NCI-H128 (cell line): ENCODE data around the gene TRIP6.

Experiments
- DNase-seq: peaks from one replicate; lab custom pipeline; 2025; ENCODE audit not compliant: unreplicated experiment; lab: John Stamatoyannopoulos, UW

The TRIP6 gene

DNA sequence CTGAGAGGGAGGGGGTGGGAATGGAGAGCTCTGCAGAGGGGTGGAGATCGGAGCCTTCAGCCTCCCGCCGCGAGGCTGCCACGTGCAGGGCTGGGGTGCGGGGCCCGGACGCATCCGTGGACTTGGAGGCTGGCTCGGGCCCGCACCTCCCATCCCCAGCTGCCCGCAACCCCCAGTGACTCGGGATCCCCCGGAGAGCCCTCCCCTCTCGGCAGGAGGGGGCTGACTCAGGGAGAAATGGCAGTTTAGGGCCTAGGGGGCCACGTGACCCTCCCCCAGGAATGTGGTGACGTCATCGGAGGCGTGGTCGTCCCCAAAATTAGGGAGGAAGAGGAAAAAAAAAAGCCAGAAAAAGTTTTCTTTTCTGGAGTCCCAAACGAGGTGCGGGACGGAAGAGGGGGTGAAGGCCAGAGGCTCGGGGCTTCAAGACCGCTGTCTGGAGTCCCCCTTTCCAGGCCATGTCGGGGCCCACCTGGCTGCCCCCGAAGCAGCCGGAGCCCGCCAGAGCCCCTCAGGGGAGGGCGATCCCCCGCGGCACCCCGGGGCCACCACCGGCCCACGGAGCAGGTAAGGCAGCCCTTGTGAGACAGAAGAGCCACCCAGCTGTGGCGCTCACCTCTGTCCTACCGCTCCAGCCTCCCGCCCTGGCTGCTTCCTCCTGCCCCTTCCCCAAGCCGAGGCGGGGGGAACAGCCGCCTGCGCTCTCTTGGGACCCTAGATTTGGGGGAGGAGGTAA, at the start of gene TRIP6:
TSS of gene TRIP6 (plus strand) at position 348 of the 736 bp plus-strand sequence. CDS start at position 459, 111 bp downstream.
- no peak for DNase-seq

DNA sequence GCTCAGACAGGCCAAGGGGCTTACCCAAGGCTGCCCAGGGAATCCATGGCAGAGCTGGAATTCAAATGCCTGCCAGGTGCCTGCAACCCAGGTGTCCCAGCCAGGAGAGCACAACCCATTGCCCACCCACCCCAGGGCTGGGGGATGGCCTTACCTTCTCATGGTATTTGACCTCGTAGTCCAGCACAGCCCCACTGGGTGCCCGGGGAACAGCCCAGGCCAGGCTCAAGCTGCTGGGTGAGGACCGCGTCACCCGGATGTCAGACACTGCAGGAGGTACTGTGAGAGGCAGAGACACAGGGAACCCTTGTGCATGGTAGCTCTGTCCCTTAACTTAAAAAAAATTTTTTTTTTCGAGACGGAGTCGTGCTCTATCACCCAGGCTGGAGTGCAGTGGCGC, 48.8 kb upstream of the TRIP6 start:
- DNase-seq: no peak

GRCh38 chr7:100818825-100819224, 48.4 kb upstream of the TRIP6 start:
- DNase-seq: no peak

GRCh38 chr7:100819586-100819985, 47.6 kb upstream of the TRIP6 start:
- no peak for DNase-seq

GRCh38 chr7:100822236-100823139, 44.7 kb upstream of the TRIP6 start:
- DNase-seq: no peak

- no peak for DNase-seq
Observed at GRCh38 chr7:100823140-100823525, 44.1 kb upstream of the TRIP6 start.

DNA sequence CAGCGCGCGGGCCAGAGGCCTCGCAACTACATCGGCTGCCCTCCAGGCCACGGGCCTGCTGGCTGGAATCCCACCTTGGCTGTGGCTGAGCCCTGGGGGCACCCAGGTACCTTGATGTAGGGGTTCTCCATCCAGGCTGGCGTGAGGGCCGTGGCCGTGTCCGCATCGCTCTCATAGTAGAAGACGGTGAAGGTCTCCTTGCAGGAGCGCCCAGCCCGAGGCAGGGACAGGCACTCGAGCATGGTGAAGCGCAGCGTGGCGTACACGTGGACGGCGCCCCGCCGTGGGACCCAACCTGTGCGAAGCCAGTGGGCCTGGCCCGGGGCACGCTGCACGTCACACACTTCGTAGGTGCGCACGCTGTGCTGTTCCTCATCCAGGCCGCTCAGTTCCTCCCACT, 43.7 kb upstream of the TRIP6 start:
- DNase-seq: no peak

- no peak for DNase-seq
Observed at GRCh38 chr7:100824499-100825214, 42.5 kb upstream of the TRIP6 start.

DNA sequence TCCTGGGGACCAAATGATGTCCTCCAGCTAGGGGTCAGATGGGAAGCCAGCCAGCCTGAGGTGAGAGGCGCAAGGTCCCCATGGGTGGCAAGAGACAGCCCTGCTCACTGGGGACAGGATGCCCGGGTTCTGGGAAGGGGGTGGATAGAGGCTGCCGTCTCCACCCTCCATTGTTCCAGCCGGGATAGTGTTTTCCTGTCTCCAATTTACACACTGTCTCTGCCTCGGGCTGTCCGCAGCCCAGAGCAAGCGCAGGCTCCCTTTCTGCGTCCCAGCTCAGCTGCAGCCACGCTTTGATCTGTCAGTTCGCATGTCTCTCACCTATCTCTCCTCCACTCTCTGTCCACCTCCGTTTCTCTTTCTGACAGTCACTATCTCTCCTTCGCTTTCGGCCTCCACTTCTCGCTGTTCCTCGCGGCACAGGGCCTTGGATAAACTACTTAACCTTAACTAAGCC, 41.9 kb upstream of the TRIP6 start:
- no peak for DNase-seq

GRCh38 chr7:100825751-100826513, 41.3 kb upstream of the TRIP6 start:
- no peak for DNase-seq

GRCh38 chr7:100826514-100827329, 40.5 kb upstream of the TRIP6 start:
- no peak for DNase-seq

DNA sequence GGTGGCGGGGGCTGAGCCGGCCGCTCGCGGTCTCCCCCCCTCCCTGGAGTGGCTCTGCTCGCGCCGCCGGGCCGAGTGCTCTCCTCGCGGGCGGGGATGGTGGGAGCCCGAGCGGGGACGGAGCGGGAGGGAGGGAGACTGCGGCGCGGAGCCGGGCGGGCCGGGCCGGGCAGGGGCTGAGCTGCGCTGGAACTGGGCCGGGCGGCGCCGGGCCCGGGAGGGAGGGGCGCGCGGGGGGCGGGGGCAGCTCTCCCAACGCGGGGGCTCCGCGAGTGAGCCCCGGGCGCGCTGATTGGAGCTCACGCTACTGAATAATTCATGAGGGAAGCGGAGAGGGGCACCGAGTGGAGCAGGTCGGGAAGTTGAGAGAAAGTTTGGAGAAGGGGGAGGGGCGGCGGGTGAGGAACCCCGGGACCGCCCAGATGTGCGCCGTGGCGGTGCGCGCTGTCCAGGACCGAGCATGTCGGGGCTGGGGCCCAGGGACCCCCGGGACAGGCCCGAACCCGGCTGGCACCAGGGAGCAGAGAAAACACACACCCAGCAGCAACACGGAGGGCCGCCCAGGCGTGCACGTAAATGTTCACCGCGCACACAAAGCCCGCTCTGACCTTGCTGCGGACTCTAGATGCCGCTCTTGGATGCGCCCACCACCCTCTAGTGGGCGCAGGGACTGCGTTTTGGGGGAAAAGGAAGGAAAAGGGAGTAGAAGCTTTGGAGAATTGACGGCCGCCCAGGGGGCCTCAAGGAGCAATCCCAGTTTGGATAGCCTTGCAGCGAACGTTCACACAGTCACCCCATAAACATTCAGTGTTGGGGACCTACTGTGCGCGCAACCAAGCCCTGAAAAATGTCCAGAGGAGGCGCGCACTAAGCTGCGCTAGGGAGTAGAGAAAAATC, 39.6 kb upstream of the TRIP6 start, which contains the start of gene EPHB4:
TSS of gene EPHB4 (minus strand) at position 194 of the 897 bp plus-strand sequence. CDS start 493 bp downstream, outside the sequence.
- DNase-seq: no peak

GRCh38 chr7:100829150-100829716, 38.0 kb upstream of the TRIP6 start:
- DNase-seq: no peak

DNA sequence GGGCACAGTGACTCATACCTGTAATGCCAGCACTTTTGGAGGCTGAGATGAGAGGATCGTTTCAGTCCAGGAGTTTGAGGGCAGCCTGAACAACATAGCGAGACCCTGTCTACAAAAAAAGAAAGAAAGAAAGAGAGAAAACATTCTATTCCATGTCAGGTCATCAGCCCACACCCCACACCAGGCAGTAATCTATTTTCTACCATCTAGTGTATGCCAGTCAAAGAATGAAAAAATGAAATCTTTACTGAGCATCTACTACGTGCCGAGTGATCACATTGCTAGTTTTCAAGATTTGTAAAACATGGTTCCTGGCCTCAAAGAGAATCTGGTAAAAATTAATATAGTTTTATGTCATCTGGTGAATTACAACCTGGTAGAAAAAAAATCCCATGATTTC, 36.8 kb upstream of the TRIP6 start:
- no peak for DNase-seq

DNA sequence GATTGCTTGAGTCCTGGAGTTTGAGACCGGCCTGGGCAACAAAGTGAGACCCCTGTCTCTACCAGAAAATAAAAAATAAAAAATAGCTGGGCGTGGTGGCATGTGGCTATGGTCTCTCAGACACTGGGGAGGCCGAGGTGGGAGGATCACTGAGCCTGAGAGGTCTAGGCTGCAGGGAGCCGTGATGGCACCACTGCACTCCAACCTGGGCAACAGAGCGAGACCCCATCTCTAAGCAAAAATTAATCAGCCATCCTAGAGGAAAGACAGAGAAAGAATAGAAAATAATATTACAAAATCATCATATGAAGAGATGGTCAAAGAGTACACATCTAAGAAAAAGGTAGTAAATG, 34.9 kb upstream of the TRIP6 start:
- DNase-seq: no peak

GRCh38 chr7:100835903-100836811, 31.0 kb upstream of the TRIP6 start:
- DNase-seq: no peak

DNA sequence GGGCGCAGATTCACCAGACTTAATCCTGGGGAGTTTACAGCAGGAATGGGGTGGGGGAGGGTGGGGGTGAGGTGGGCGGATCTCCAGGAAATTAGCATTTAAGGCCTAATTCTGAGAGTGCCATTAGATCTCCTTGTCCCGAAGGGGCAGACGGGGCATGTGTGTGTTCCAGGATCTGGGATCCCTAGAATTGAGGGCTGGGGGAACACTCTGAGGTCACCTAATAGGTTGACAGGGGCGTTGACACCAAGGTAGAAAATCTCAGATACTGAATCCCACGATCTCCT, 30.4 kb upstream of the TRIP6 start:
- DNase-seq: no peak
